Effector CD8-positive, alpha-beta T cell (primary cell): ENCODE data around the gene CDPF1.
A peak's percentile ranks its signal among the peaks of the same experiment; 100 is the strongest.
"Not testable (repeated sequence)": the region's sequence is repeated elsewhere in the genome, so short reads cannot be mapped to it uniquely, and the experiment has no call there.

ENCODE experiments used
- DNase-seq: peaks from one replicate; lab custom pipeline; 2025; lab: John Stamatoyannopoulos, UW

The CDPF1 gene

GRCh38 chr22:46281866-46282678 lies 32.0 kb upstream of the CDPF1 start:
- no peak for DNase-seq

GRCh38 chr22:46280999-46281623 lies 31.0 kb upstream of the CDPF1 start:
- DNase-seq: no peak

GRCh38 chr22:46280063-46280817 lies 30.1 kb upstream of the CDPF1 start:
- no peak for DNase-seq

- no peak for DNase-seq
Measured at GRCh38 chr22:46278656-46279645, 28.9 kb upstream of the CDPF1 start.

GRCh38 chr22:46276563-46276962 lies 26.5 kb upstream of the CDPF1 start:
- DNase-seq: no peak

GRCh38 chr22:46275455-46276122 lies 25.5 kb upstream of the CDPF1 start:
- no peak for DNase-seq

- DNase-seq: no peak
Measured at GRCh38 chr22:46274381-46274780, 24.3 kb upstream of the CDPF1 start.

- no peak for DNase-seq
Measured at GRCh38 chr22:46273432-46274148, 23.5 kb upstream of the CDPF1 start.

GRCh38 chr22:46272762-46273431 lies 22.8 kb upstream of the CDPF1 start:
- no peak for DNase-seq

GRCh38 chr22:46272196-46272595 lies 22.1 kb upstream of the CDPF1 start:
- DNase-seq: no peak

- no peak for DNase-seq
Measured at GRCh38 chr22:46269564-46269963, 19.5 kb upstream of the CDPF1 start.

- DNase-seq: peak; percentile 34
Measured at GRCh38 chr22:46267431-46268279, 17.6 kb upstream of the CDPF1 start, which contains the start of gene TTC38. Gene TTC38 (plus strand): TSS chr22:46268008. CDS start chr22:46268040, 32 bp downstream.

GRCh38 chr22:46265627-46266026 lies 15.5 kb upstream of the CDPF1 start:
- DNase-seq: not testable (repeated sequence)

GRCh38 chr22:46264520-46264919 lies 14.4 kb upstream of the CDPF1 start:
- DNase-seq: not testable (repeated sequence)

- no peak for DNase-seq
Measured at GRCh38 chr22:46263216-46263590, 13.1 kb upstream of the CDPF1 start, which contains the start of gene PKDREJ. Gene PKDREJ (minus strand): TSS chr22:46263343. CDS start chr22:46263322, 21 bp downstream.

- no peak for DNase-seq
Measured at GRCh38 chr22:46262449-46263215, 12.5 kb upstream of the CDPF1 start.

GRCh38 chr22:46260038-46260437 lies 9.9 kb upstream of the CDPF1 start:
- no peak for DNase-seq

- no peak for DNase-seq
Measured at GRCh38 chr22:46259374-46259773, 9.3 kb upstream of the CDPF1 start.
